Cardiac muscle cell (in vitro differentiated cells and primary cell): ENCODE results near the gene GABRA5. TPM values are rescaled to one million over a fixed set of nuclear protein-coding genes. Genes with fewer than 3 reads are reported as not detected.

Source experiments
- DNase-seq, 2 donors: peaks; one replicate each; pipeline versions ENCODE4 v3.0.0 to v3.0.0-alpha.2; 2010 to 2017; ENCODE audit warnings: low read depth in 1 of 2, low spot score in 1 of 2
- H3K27ac ChIP-seq: fragments of 200-600 bp; sonication (generic); 2 replicates; pipeline ENCODE4 v1.5.1; 2016
- H3K27me3 ChIP-seq: fragments of 200-600 bp; sonication (generic); 2 replicates; pipeline ENCODE4 v1.6.0; 2016; ENCODE audit warnings: control low read depth
- H3K36me3 ChIP-seq: fragments of 200-600 bp; sonication (generic); 2 replicates; pipeline ENCODE4 v1.5.1; 2016; ENCODE audit warnings: control low read depth
- H3K4me1 ChIP-seq: fragments of 200-600 bp; sonication (generic); 2 replicates; pipeline ENCODE4 v1.8.1; 2017; ENCODE audit warnings: low read depth, mild to moderate bottlenecking, mixed run types
- H3K4me3 ChIP-seq: fragments of 200-600 bp; sonication (generic); 2 replicates; pipeline ENCODE4 v1.5.1; 2016; ENCODE audit warnings: mild to moderate bottlenecking
- H3K9me3 ChIP-seq: fragments of 200-600 bp; sonication (generic); 2 replicates; pipeline ENCODE4 v1.5.1; 2017; ENCODE audit warnings: low read depth, mild to moderate bottlenecking, control low read depth
- polyA plus RNA-seq: library from polyadenylated mRNA; unstranded; fragments of >200 nt; fragmentation: Nextera tagmentation; extraction: Ambion mirVana; gene quantifications from 2 replicates; pipeline ENCODE4 v1.2.1, GENCODE V29; 2016
- total RNA-seq: library from RNA; depleted of rRNA; stranded (reverse); fragments of >200 nt; gene quantifications from 2 replicates; pipeline ENCODE4 v1.2.3, GENCODE V29; 2016
- TF ChIP-seq, protein P1 (sequence below): IDR thresholded peaks from 2 replicates; pipeline ENCODE4 v1.5.1; 2012; ENCODE audit warnings: low read depth, mild to moderate bottlenecking, low read length

Gene GABRA5
- total and polyA plus RNA-seq, 2 experiments from 2014 or later = 0.10 TPM; not detected in 1

DNA sequence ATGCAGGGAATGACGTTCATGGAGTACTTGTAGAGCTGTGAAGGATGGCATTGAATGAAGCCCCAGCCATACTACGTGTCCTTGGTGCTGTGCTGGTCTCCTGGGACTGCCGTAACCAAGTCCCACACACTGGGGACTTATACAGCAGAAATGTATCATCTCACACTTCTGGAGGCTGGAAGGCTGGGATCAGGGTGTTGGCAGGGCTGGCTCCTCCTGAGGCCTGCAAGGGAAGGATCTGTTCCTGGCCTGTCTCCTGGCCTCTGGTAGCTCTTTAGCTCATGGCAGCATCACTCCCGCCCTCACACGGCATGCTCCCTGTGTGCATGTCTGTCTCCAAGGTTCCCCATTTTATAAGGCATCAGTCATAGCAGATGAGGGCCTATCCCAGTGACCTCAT, 74.6 kb downstream of the GABRA5 start:
- Histone ChIP-seq H3K36me3 (no peaks in the 10 kb centered on the region), H3K27me3 (no peaks in the 10 kb centered on the region), H3K4me3 (no peak overlapping the region), H3K4me1 (no peaks in the 10 kb centered on the region), H3K27ac (no peak overlapping the region), H3K9me3 (no peaks in the 10 kb centered on the region)
- DNase-seq = no peak
- TF ChIP-seq, protein P1, sequence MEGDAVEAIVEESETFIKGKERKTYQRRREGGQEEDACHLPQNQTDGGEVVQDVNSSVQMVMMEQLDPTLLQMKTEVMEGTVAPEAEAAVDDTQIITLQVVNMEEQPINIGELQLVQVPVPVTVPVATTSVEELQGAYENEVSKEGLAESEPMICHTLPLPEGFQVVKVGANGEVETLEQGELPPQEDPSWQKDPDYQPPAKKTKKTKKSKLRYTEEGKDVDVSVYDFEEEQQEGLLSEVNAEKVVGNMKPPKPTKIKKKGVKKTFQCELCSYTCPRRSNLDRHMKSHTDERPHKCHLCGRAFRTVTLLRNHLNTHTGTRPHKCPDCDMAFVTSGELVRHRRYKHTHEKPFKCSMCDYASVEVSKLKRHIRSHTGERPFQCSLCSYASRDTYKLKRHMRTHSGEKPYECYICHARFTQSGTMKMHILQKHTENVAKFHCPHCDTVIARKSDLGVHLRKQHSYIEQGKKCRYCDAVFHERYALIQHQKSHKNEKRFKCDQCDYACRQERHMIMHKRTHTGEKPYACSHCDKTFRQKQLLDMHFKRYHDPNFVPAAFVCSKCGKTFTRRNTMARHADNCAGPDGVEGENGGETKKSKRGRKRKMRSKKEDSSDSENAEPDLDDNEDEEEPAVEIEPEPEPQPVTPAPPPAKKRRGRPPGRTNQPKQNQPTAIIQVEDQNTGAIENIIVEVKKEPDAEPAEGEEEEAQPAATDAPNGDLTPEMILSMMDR = no peak

DNA sequence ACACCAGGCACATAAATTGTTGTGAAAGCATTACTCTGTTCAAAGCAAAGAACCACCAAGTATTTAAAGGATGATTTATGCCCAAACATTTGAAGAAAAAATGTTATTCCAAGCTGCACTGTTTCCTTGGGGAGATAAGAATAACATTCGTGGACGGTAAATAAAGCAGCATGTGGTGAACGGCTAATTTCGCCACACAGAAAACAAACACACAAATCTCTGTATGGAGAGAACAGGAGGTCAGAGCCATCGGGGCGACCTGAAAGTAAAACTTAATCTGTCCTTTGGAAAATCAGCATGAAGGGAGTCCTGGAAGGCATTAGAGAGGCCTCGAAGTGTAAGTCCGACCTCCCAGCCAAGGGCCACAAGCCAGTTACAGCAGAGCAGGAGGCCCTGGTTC, 77.0 kb downstream of the GABRA5 start:
- TF ChIP-seq, protein P1 = no peak
- H3K27me3 ChIP-seq = no peaks in the 10 kb centered on the region
- H3K9me3 ChIP-seq = no peaks in the 10 kb centered on the region
- no peak for DNase-seq
- H3K4me1 ChIP-seq = no peaks in the 10 kb centered on the region
- no peak overlapping the region for H3K27ac ChIP-seq
- H3K36me3 ChIP-seq = no peaks in the 10 kb centered on the region
- no peak overlapping the region for H3K4me3 ChIP-seq

DNA sequence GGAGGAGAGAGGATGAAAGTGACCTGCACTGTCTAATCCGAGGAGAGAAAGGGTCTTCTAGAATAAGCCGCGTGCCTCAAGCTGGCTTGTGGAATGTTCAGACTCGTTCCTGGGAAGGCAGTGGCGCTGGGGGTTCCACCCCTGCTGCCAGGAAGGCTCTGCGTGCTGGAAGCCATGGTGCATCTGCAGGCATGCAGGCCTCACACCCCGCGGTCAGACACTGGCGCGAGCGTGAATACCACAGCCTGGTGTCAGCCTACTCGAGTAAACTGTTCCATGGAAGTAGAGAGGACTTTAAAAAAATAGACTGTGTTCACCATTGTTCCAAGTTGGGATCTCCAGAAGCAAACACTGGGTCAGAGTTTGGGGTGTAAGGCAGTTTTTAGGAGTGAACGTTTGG, 78.2 kb downstream of the GABRA5 start:
- no peak overlapping the region for H3K4me3 ChIP-seq
- no peak for DNase-seq
- no peaks in the 10 kb centered on the region for H3K4me1 ChIP-seq
- TF ChIP-seq, protein P1 = no peak
- H3K27ac ChIP-seq = no peak overlapping the region
- no peaks in the 10 kb centered on the region for H3K36me3 ChIP-seq
- no peaks in the 10 kb centered on the region for H3K9me3 ChIP-seq
- H3K27me3 ChIP-seq = no peaks in the 10 kb centered on the region

DNA sequence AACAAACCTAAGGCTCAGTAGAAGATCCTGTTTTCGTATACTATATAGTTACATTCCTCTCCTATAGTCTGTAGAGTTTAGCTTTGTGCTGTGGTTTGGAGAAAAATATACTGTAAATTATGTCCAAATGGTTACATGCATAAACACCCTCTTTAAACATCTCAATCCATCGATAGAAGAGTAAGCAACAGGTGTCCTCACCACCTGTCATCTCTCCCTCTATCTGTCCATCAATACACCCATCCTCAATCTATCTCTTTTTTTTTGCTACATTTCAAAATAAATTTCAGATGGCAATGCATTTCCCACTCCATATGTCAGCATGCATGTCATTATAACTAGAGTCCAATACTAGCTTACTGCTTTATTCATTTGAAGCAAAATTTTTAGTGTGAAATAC, 83.1 kb downstream of the GABRA5 start:
- H3K27ac ChIP-seq = no peak overlapping the region
- H3K4me1 ChIP-seq = no peaks in the 10 kb centered on the region
- no peaks in the 10 kb centered on the region for H3K27me3 ChIP-seq
- no peak for DNase-seq
- H3K36me3 ChIP-seq = no peaks in the 10 kb centered on the region
- no peak overlapping the region for H3K4me3 ChIP-seq
- no peaks in the 10 kb centered on the region for H3K9me3 ChIP-seq
- TF ChIP-seq, protein P1 = no peak

DNA sequence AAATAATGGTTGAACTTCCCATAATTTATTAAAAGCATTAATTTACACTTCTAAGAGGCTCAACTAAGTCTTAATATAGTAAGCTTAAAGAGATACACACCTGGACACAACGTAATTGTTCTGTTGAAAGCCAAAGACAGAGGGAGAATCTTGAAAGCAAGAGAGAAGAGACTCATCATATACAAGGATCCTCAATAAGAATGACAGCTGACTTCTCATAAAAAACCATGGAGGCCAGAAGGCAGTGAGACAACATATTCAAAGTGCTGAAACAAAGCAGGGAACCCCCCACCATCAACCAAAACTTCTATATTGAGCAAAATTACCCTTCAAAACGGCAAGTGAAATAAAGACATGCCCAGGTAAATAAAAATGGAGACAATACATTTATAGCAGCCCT, 87.5 kb downstream of the GABRA5 start:
- Histone ChIP-seq H3K27ac (no peak overlapping the region), H3K36me3 (no peaks in the 10 kb centered on the region), H3K4me3 (no peak overlapping the region), H3K27me3 (no peaks in the 10 kb centered on the region), H3K4me1 (no peaks in the 10 kb centered on the region), H3K9me3 (no peaks in the 10 kb centered on the region)
- DNase-seq = no peak
- TF ChIP-seq, protein P1 = no peak
